Keratinocyte (primary cell): ENCODE results near the gene RIC8A. TPM values are rescaled to one million over a fixed set of nuclear protein-coding genes. Genes with fewer than 3 reads are reported as not detected.

Experiments
- DNase-seq: peaks from one replicate; pipeline ENCODE4 v3.0.0-alpha.2; 2011; ENCODE audit warnings: low read depth, missing footprints, low spot score
- FAIRE-seq: peaks from 2 replicates; lab custom pipeline; 2011; peaks lifted over from hg19 to GRCh38; lab: Jason Lieb, UNC
- H2AFZ ChIP-seq: 2 replicates; pipeline ENCODE4 v1.6.0; 2012; ENCODE audit warnings: low read length, control low read depth, inconsistent platforms; ENCODE audit not compliant: control insufficient read depth
- H3K27ac ChIP-seq: 2 replicates; pipeline ENCODE4 v1.5.1; 2011; ENCODE audit warnings: low read length; ENCODE audit not compliant: control insufficient read depth, insufficient read depth
- H3K27me3 ChIP-seq: 3 replicates; pipeline ENCODE4 v1.6.0; 2011; ENCODE audit warnings: low read length; ENCODE audit not compliant: control insufficient read depth, insufficient read depth; ENCODE audit errors: extremely low read depth
- H3K36me3 ChIP-seq, 2 experiments: 2 replicates in 1 of 2; 3 replicates in 1 of 2; pipeline ENCODE4 v1.5.1; 2011; ENCODE audit warnings: low read length in 2 of 2, mild to moderate bottlenecking in 1 of 2; ENCODE audit not compliant: control insufficient read depth in 2 of 2, insufficient read depth in 2 of 2; ENCODE audit errors: extremely low read depth in 1 of 2
- H3K4me1 ChIP-seq: 3 replicates; pipeline ENCODE4 v1.5.1; 2011; ENCODE audit warnings: low read length; ENCODE audit not compliant: control insufficient read depth, insufficient read depth; ENCODE audit errors: extremely low read depth
- H3K4me2 ChIP-seq: 3 replicates; pipeline ENCODE4 v1.6.0; 2011; ENCODE audit warnings: low read depth, low read length; ENCODE audit not compliant: control insufficient read depth, insufficient read depth; ENCODE audit errors: extremely low read depth
- H3K4me3 ChIP-seq, 3 experiments: fragments of 200-600 bp in 1 of 3; sonication (generic) in 1 of 3; 2 replicates in 2 of 3; 3 replicates in 1 of 3; pipeline ENCODE4 v1.5.1; 2011 to 2016; ENCODE audit warnings: low read length in 3 of 3, mild to moderate bottlenecking in 3 of 3, control low read depth in 2 of 3, inconsistent platforms in 1 of 3, low read depth in 1 of 3, mixed read lengths in 1 of 3, mixed run types in 1 of 3, moderate library complexity in 1 of 3; ENCODE audit not compliant: control insufficient read depth in 2 of 3, insufficient read depth in 2 of 3; ENCODE audit errors: extremely low read depth in 1 of 3
- H3K79me2 ChIP-seq: 2 replicates; pipeline ENCODE4 v1.6.0; 2012; ENCODE audit warnings: low read length; ENCODE audit not compliant: control insufficient read depth, insufficient read depth
- H3K9ac ChIP-seq: 3 replicates; pipeline ENCODE4 v1.6.0; 2011; ENCODE audit warnings: low read length; ENCODE audit not compliant: control insufficient read depth, insufficient read depth; ENCODE audit errors: extremely low read depth
- H3K9me1 ChIP-seq: 3 replicates; pipeline ENCODE4 v1.6.0; 2011; ENCODE audit warnings: low read length; ENCODE audit not compliant: control insufficient read depth, insufficient read depth; ENCODE audit errors: extremely low read depth
- H3K9me3 ChIP-seq: 2 replicates; pipeline ENCODE4 v1.5.1; 2012; ENCODE audit warnings: low read depth, low read length; ENCODE audit not compliant: control insufficient read depth
- H4K20me1 ChIP-seq: 3 replicates; pipeline ENCODE4 v1.6.0; 2011; ENCODE audit warnings: low read length; ENCODE audit not compliant: control insufficient read depth, insufficient read depth; ENCODE audit errors: extremely low read depth
- EZH2 ChIP-seq: IDR thresholded peaks from one replicate; pipeline ENCODE4 v1.6.1; 2012; ENCODE audit warnings: inconsistent platforms, mild to moderate bottlenecking, low read length, moderate library complexity
- dilution Hi-C: fragments of 300-500 bp; cut with MboI; formaldehyde crosslinking; loops from one replicate; pipeline ENCODE4 v1.7.0; 2020; ENCODE audit warnings: low sequenced_read_pairs; ENCODE audit not compliant: extremely low pct_ligation_motif_present
- polyA plus RNA-seq, 5 experiments: library from polyadenylated mRNA; depleted of rRNA in 3 of 5; stranded (reverse) in 3 of 5; stranded (forward) in 1 of 5; unstranded in 1 of 5; fragments of >200 nt; gene quantifications; 1 replicate in 1 of 5; 2 replicates in 3 of 5; 3 replicates in 1 of 5; pipeline versions ENCODE4 v1.2.1 to v1.2.3, GENCODE V29; 2011 to 2012; ENCODE audit warnings: missing spikeins in 2 of 5, low read depth in 1 of 5, low replicate concordance in 1 of 5
- TF ChIP-seq, protein P1 (sequence below), 3 experiments: IDR thresholded peaks in 1 of 3; conservative IDR thresholded peaks in 1 of 3; optimal IDR thresholded peaks in 1 of 3; 2 replicates in 2 of 3; 3 replicates in 1 of 3; pipeline versions ENCODE3 to v1.5.1; 2011; ENCODE audit warnings: low read length in 3 of 3, mild to moderate bottlenecking in 3 of 3, moderate library complexity in 2 of 3, control low read depth in 1 of 3, inconsistent platforms in 1 of 3; ENCODE audit not compliant: insufficient read depth in 2 of 3; ENCODE audit errors: extremely low read depth in 1 of 3

The RIC8A gene
- polyA plus RNA-seq, 1 donor (not counting 4 experiments of a cell fraction or from before 2014, with no cell fraction given) = 120 TPM

DNA sequence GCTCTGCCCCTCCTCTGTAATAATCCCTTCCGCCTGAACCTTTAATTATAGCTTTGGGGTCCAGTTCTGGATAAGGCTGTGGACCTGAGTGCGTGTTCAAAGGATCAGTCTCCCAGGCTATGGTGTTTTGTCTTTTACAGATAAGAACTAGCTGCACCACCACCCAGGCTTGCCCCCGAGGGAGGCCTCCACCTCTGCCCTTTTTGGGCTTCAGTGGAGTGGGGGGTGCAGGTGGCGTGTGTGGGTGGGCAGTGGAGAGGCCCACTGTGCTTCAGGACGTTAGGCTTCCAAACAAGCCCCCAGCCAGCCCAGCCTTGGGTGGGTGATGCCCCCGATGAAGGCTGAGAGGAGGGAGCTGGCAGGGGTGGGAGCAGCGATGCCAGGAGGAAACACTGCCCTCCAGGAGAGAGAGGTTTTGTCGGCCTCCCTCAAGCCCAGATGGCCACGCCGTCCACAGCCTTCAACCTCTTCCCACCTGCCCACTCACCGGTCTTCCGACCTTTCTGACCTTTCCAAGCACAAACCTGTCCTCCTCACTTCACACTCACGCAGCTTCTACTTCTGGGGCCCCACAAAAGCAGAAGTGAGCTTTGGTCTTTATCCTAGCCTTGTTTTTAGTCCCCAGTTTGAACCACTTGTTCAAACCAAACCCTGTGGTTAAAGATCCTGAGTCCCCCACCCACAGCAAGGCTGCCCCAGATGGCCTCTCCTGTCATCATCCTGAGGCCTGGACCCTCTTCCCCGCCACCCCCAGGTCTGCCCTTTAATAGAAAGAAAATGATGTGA, 49.6 kb downstream of the RIC8A start:
- dilution Hi-C loops = no loop called here
- H3K36me3 ChIP-seq = peaks cover 6 to 11% of the 10 kb centered on the region in 2 experiments
- no peaks in the 10 kb centered on the region for H3K4me1 ChIP-seq
- no peaks in the 10 kb centered on the region for H3K27me3 ChIP-seq
- H2AFZ ChIP-seq = no peak overlapping the region
- no peak overlapping the region for H3K27ac ChIP-seq
- H3K4me3 ChIP-seq = no peak overlapping the region
- DNase-seq (no peak), FAIRE-seq (no peak)
- no peaks in the 10 kb centered on the region for H3K9me3 ChIP-seq
- H4K20me1 ChIP-seq = no peaks in the 10 kb centered on the region
- H3K4me2 ChIP-seq = no peak overlapping the region
- no peaks in the 10 kb centered on the region for H3K79me2 ChIP-seq
- no peaks in the 10 kb centered on the region for H3K9me1 ChIP-seq
- no peak overlapping the region for H3K9ac ChIP-seq
- TF ChIP-seq, protein P1, sequence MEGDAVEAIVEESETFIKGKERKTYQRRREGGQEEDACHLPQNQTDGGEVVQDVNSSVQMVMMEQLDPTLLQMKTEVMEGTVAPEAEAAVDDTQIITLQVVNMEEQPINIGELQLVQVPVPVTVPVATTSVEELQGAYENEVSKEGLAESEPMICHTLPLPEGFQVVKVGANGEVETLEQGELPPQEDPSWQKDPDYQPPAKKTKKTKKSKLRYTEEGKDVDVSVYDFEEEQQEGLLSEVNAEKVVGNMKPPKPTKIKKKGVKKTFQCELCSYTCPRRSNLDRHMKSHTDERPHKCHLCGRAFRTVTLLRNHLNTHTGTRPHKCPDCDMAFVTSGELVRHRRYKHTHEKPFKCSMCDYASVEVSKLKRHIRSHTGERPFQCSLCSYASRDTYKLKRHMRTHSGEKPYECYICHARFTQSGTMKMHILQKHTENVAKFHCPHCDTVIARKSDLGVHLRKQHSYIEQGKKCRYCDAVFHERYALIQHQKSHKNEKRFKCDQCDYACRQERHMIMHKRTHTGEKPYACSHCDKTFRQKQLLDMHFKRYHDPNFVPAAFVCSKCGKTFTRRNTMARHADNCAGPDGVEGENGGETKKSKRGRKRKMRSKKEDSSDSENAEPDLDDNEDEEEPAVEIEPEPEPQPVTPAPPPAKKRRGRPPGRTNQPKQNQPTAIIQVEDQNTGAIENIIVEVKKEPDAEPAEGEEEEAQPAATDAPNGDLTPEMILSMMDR (optimal IDR thresholded peaks at IDR 0.05 in 1 of 3, IDR thresholded peaks at IDR 0.05 in 1 of 3, conservative IDR thresholded peaks at IDR 0.05 in 1 of 3; ENCODE audit: extremely low read depth in 1 of 3, insufficient read depth in 2 of 3, low read length in 3 of 3) = no peak
- TF ChIP-seq EZH2 = no peak

DNA sequence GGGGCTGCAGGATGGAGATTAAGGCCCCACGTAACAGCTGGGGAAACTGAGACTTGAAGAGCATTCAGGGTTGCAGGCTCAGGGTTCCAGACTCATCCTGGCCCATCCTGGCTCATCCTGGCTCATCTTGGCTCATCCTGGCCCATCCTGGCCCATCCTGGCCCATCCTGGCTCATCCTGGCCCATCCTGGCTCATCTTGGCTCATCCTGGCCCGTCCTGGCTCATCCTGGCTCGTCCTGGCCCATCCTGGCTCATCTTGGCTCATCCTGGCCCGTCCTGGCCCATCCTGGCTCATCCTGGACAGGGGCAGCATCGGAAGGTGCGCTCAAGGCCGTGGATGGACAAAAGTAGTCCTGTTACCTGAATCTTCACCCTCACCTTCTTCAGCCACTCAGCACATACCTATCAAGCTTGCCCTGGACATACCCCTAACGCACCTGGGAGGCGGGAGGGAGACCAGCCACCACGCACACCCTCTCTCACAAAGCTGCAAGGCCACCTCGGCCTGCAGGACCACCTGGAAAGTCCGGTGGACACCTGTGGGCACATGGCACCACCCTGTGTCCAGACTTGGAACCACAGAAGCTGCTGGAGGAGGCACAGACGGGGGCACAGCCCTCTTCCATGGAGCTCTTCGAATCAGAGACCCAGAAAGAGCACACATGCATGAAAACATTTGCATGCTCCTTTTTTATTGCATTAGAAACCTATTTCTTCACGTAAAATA, 50.4 kb downstream of the RIC8A start:
- H3K4me3 ChIP-seq = no peak overlapping the region
- H3K79me2 ChIP-seq = no peaks in the 10 kb centered on the region
- no peak overlapping the region for H3K9ac ChIP-seq
- no peak overlapping the region for H3K4me2 ChIP-seq
- H4K20me1 ChIP-seq = no peaks in the 10 kb centered on the region
- DNase-seq (no peak), FAIRE-seq (no peak)
- H3K9me1 ChIP-seq = no peaks in the 10 kb centered on the region
- H3K4me1 ChIP-seq = no peaks in the 10 kb centered on the region
- no peaks in the 10 kb centered on the region for H3K9me3 ChIP-seq
- H3K27me3 ChIP-seq = no peaks in the 10 kb centered on the region
- no peak overlapping the region for H3K27ac ChIP-seq
- H2AFZ ChIP-seq = no peak overlapping the region
- TF ChIP-seq EZH2 = no peak
- TF ChIP-seq, protein P1 (optimal IDR thresholded peaks at IDR 0.05 in 1 of 3, IDR thresholded peaks at IDR 0.05 in 1 of 3, conservative IDR thresholded peaks at IDR 0.05 in 1 of 3; ENCODE audit: extremely low read depth in 1 of 3, insufficient read depth in 2 of 3, low read length in 3 of 3) = peak; percentile 10 to 29 (median 21)
- peaks cover 0 to 7% of the 10 kb centered on the region in 2 experiments for H3K36me3 ChIP-seq
- dilution Hi-C loops = no loop called here
